Caco-2 (cell line): Measurements from ENCODE around the gene ZNF132. TPM values are rescaled to one million over a fixed set of nuclear protein-coding genes. Genes with fewer than 3 reads are reported as not detected.

Source experiments
- BruUV-seq: library from RNA; stranded (reverse); fragments of 400-500 nt; replicated peaks from 2 replicates; lab custom pipeline; 2021; lab: Mats Ljungman, UMichigan
- CTCF ChIA-PET: fragments of 300-600 bp; sonication (Branson Sonifier 250); formaldehyde crosslinking; loops from one replicate; lab custom pipeline; 2022; ENCODE audit warnings: antibody characterized with exemption; lab: Charles Lee
- POLR2A ChIA-PET: fragments of 300-600 bp; sonication (Branson Sonifier 250); formaldehyde crosslinking; loops from one replicate; lab custom pipeline; 2022; ENCODE audit warnings: antibody characterized with exemption; lab: Charles Lee
- DNase-seq, 2 experiments: peaks; one replicate each; pipeline versions ENCODE4 v3.0.0 to v3.0.0-alpha.2; 2020 to 2022
- H3K27me3 ChIP-seq: replicated peaks from 2 replicates; pipeline ENCODE4 v1.6.0; 2011; ENCODE audit warnings: low read length; ENCODE audit not compliant: control insufficient read depth, insufficient read depth
- H3K36me3 ChIP-seq: 2 replicates; pipeline ENCODE4 v1.5.1; 2011; ENCODE audit warnings: low read length; ENCODE audit not compliant: control insufficient read depth, insufficient read depth
- H3K4me1 ChIP-seq: fragments of 250-450 bp; sonication (Bioruptor Pico); 2 replicates; pipeline ENCODE4 v1.5.1; 2020; ENCODE audit warnings: mild to moderate bottlenecking
- H3K4me3 ChIP-seq: 2 replicates; pipeline ENCODE4 v1.5.1; 2011; ENCODE audit warnings: low read depth, mild to moderate bottlenecking, control low read depth, low read length
- H3K9me3 ChIP-seq: fragments of 250-450 bp; sonication (Bioruptor Pico); 2 replicates; pipeline ENCODE4 v1.5.1; 2020; ENCODE audit warnings: mild to moderate bottlenecking, moderate library complexity
- H3K27ac Mint-ChIP-seq: one replicate; pipeline ENCODE4 v1.8.0; 2022; ENCODE audit warnings: mixed read lengths; ENCODE audit not compliant: unreplicated experiment
- H3K27me3 Mint-ChIP-seq: one replicate; pipeline ENCODE4 v1.8.0; 2022; ENCODE audit warnings: mixed read lengths; ENCODE audit not compliant: insufficient read depth, unreplicated experiment
- H3K36me3 Mint-ChIP-seq: one replicate; pipeline ENCODE4 v1.8.0; 2022; ENCODE audit warnings: mild to moderate bottlenecking, mixed read lengths; ENCODE audit not compliant: insufficient read depth, unreplicated experiment
- H3K4me1 Mint-ChIP-seq: one replicate; pipeline ENCODE4 v1.8.0; 2022; ENCODE audit warnings: low read depth, mixed read lengths; ENCODE audit not compliant: unreplicated experiment
- H3K4me3 Mint-ChIP-seq: one replicate; pipeline ENCODE4 v1.8.0; 2022; ENCODE audit warnings: mild to moderate bottlenecking, moderate library complexity, mixed read lengths; ENCODE audit not compliant: unreplicated experiment
- H3K9me3 Mint-ChIP-seq: one replicate; pipeline ENCODE4 v1.8.0; 2022; ENCODE audit warnings: mixed read lengths; ENCODE audit not compliant: unreplicated experiment
- intact Hi-C: fragments of 100-400 bp; cut with micrococcal nuclease; formaldehyde crosslinking; loops from one replicate; pipeline ENCODE4 v1.10.0; 2022; ENCODE audit not compliant: unreplicated experiment
- microRNA-seq: library from miRNA; unstranded; fragments of <30 nt; microRNA quantifications from one replicate; pipeline ENCODE4 v1.2.0, GENCODE V29; 2022
- total RNA-seq: library from RNA; stranded (reverse); gene quantifications from 2 replicates; pipeline ENCODE4 v1.2.3, GENCODE V29; 2022
- TF ChIP-seq, protein P1 (sequence below), 2 experiments: fragments of 200-600 bp in 1 of 2; IDR thresholded peaks; 1 replicate in 1 of 2; 2 replicates in 1 of 2; pipeline versions ENCODE4 v1.5.1 to v1.8.0; 2011 to 2022; ENCODE audit warnings: antibody characterized with exemption in 1 of 2, control low read depth in 1 of 2, inconsistent platforms in 1 of 2, low read depth in 1 of 2, low read length in 1 of 2, mild to moderate bottlenecking in 1 of 2, moderate library complexity in 1 of 2; ENCODE audit not compliant: insufficient read depth in 1 of 2, severe bottlenecking in 1 of 2, unreplicated experiment in 1 of 2

The ZNF132 gene
- total RNA-seq, 1 experiment from 2014 or later = not detected

DNA sequence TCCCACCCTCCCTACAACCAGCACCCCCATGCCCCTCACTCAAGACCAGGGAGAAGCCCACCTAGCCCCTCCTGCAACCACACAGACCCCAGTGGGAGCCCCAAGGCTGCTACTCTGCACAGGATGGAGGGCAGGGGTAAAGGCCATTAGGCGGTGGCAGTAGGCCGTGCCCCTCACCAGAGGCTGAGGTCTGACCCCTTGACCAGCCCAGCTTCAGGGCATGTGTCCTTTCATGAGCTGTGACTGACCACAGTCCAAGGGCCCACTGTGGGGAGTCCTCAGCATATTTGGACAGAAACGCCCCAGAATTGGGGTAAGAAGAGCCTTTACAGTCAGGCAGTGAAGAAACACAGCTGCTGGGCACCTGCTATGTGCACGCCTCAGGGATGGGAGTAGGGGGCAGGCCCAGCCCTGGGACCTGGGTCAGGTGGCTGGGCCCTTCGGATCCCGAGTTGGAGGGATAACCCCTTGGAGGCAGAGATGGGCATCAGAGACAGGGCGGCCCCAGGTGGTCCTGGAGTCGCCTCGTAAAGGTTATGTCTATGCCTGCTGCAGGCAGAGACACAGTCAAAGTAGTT lies 54.6 kb downstream of the ZNF132 start:
- CTCF ChIA-PET = no interaction called here
- H3K27me3 Mint-ChIP-seq = no peaks in the 10 kb centered on the region
- no peaks in the 10 kb centered on the region for H3K27me3 ChIP-seq
- H3K36me3 ChIP-seq = 0 out of 2 replicates have a peak, but pooled peaks cover 1% of the 10 kb centered on the region
- TF ChIP-seq, protein P1, sequence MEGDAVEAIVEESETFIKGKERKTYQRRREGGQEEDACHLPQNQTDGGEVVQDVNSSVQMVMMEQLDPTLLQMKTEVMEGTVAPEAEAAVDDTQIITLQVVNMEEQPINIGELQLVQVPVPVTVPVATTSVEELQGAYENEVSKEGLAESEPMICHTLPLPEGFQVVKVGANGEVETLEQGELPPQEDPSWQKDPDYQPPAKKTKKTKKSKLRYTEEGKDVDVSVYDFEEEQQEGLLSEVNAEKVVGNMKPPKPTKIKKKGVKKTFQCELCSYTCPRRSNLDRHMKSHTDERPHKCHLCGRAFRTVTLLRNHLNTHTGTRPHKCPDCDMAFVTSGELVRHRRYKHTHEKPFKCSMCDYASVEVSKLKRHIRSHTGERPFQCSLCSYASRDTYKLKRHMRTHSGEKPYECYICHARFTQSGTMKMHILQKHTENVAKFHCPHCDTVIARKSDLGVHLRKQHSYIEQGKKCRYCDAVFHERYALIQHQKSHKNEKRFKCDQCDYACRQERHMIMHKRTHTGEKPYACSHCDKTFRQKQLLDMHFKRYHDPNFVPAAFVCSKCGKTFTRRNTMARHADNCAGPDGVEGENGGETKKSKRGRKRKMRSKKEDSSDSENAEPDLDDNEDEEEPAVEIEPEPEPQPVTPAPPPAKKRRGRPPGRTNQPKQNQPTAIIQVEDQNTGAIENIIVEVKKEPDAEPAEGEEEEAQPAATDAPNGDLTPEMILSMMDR (IDR thresholded peaks at IDR 0.05; ENCODE audit: insufficient read depth in 1 of 2, low read depth in 1 of 2, low read length in 1 of 2, severe bottlenecking in 1 of 2, unreplicated experiment in 1 of 2) = no peak
- POLR2A ChIA-PET = interaction anchor here (0.6 to 1.0 kb wide), 2 partner anchors 23 to 81 kb away, joined by 3 to 6 read pairs; partner anchors contain the start of gene ZNF497
- peak overlapping the region; percentile 79 for H3K4me3 ChIP-seq
- H3K4me3 Mint-ChIP-seq = peak overlapping the region; percentile 85
- no peaks in the 10 kb centered on the region for H3K9me3 Mint-ChIP-seq
- peaks cover 58% of the 10 kb centered on the region for H3K36me3 Mint-ChIP-seq
- H3K27ac Mint-ChIP-seq = peak overlapping the region; percentile 96
- DNase-seq = no peak
- H3K9me3 ChIP-seq = no peaks in the 10 kb centered on the region
- intact Hi-C loops = no loop called here
- BruUV-seq = no TSS peak
- H3K4me1 Mint-ChIP-seq = peaks cover 12% of the 10 kb centered on the region
- peaks cover 18% of the 10 kb centered on the region for H3K4me1 ChIP-seq

DNA sequence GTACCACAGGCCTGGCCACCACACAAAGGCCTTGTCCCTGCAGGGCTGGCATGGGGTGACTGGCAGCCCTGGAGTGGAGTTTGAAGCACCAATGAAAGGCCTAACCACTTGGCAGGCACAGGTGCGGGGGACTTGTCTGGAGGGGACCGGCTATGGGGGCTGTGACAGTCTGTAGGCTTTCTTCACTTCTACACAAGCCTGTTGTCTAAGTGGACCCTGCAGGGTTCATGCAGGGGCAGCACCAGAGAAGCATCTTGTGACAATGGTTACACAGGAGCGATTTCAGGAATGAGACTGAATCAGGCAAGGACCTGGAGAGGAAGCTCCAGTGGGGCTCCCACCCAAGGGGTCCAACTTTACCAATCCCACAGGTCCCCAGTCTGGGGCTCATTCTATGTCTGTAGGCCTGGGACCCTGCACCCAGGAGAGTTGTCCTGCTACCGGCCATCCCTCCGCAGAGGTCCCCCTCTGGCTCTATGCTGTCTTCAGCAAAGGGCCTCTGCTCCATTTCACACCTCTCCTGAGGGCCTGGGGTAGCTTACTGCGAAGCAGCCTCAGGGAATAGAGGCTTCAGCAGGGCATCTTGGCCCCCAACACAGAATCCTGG lies 56.9 kb downstream of the ZNF132 start:
- ChIA-PET POLR2A (no interaction called here), CTCF (no interaction called here)
- Histone ChIP-seq H3K9me3 (no peaks in the 10 kb centered on the region), H3K4me1 (peaks cover 23% of the 10 kb centered on the region), H3K27me3 (no peaks in the 10 kb centered on the region), H3K36me3 (peaks cover under 1% of the 10 kb centered on the region; the same call in 1 of the 2 replicates), H3K4me3 (no peak overlapping the region)
- DNase-seq = no peak
- peak overlapping the region; percentile 85 for H3K27ac Mint-ChIP-seq
- no TSS peak for BruUV-seq
- intact Hi-C loops = no loop called here
- H3K9me3 Mint-ChIP-seq = no peaks in the 10 kb centered on the region
- TF ChIP-seq, protein P1 (IDR thresholded peaks at IDR 0.05; ENCODE audit: insufficient read depth in 1 of 2, low read depth in 1 of 2, low read length in 1 of 2, severe bottlenecking in 1 of 2, unreplicated experiment in 1 of 2) = no peak
- peak overlapping the region; percentile 51 for H3K4me3 Mint-ChIP-seq
- H3K4me1 Mint-ChIP-seq = peaks cover 12% of the 10 kb centered on the region
- H3K36me3 Mint-ChIP-seq = peaks cover 39% of the 10 kb centered on the region
- H3K27me3 Mint-ChIP-seq = no peaks in the 10 kb centered on the region

Small RNAs within 50 kb of the gene (microRNA-seq; reads per million reads assigned to microRNA genes)
- 0.93 reads per million for gene MIR4754

Other genes with a start within 250 kb of the ZNF132 start
- 48.7 and 53.8 TPM in 2 replicates for gene ZNF544, start 211.2 kb downstream of the ZNF132 start, total RNA-seq
- 8.4 and 8.5 TPM in 2 replicates for gene ZNF8, start 161.2 kb downstream of the ZNF132 start, total RNA-seq
- gene ERVK3-1, start 134.8 kb downstream of the ZNF132 start, total RNA-seq = 61.3 and 66.1 TPM in 2 replicates
- 4.0 and 4.3 TPM in 2 replicates for gene ZSCAN22, start 113.2 kb downstream of the ZNF132 start, total RNA-seq
- gene A1BG, start 86.7 kb downstream of the ZNF132 start, total RNA-seq = 1.6 and 2.8 TPM in 2 replicates
- gene ZNF497, start 77.4 kb downstream of the ZNF132 start, total RNA-seq = 1.6 and 1.7 TPM in 2 replicates
- 2.2 and 2.3 TPM in 2 replicates for gene ZNF837, start 59.1 kb downstream of the ZNF132 start, total RNA-seq
- 1,436 and 1,611 TPM in 2 replicates for gene RPS5, start 52.9 kb downstream of the ZNF132 start, total RNA-seq
- gene RNF225, start 44.5 kb downstream of the ZNF132 start, total RNA-seq = 0.73 and 1.3 TPM in 2 replicates
- 4.9 and 5.7 TPM in 2 replicates for gene ZNF584, start 31.5 kb downstream of the ZNF132 start, total RNA-seq
- gene ZNF324B, start 11.5 kb upstream of the ZNF132 start, total RNA-seq = 4.6 and 6.8 TPM in 2 replicates
- 9.8 and 10.6 TPM in 2 replicates for gene ZNF324, start 26.9 kb upstream of the ZNF132 start, total RNA-seq
- 8.6 and 9.7 TPM in 2 replicates for gene ZNF446, start 36.2 kb upstream of the ZNF132 start, total RNA-seq
- 10.3 and 12.5 TPM in 2 replicates for gene SLC27A5, start 71.8 kb upstream of the ZNF132 start, total RNA-seq
- 14.6 and 14.8 TPM in 2 replicates for gene ZBTB45, start 79.7 kb upstream of the ZNF132 start, total RNA-seq
- 837 and 863 TPM in 2 replicates for gene TRIM28, start 103.9 kb upstream of the ZNF132 start, total RNA-seq
- gene CHMP2A, start 115.0 kb upstream of the ZNF132 start, total RNA-seq = 110 and 112 TPM in 2 replicates
- gene UBE2M, start 118.5 kb upstream of the ZNF132 start, total RNA-seq = 133 and 139 TPM in 2 replicates
- 20.4 and 25.6 TPM in 2 replicates for gene MZF1, start 133.2 kb upstream of the ZNF132 start, total RNA-seq